ENCODE measurements around the gene FAM3D.

The FAM3D gene

DNA sequence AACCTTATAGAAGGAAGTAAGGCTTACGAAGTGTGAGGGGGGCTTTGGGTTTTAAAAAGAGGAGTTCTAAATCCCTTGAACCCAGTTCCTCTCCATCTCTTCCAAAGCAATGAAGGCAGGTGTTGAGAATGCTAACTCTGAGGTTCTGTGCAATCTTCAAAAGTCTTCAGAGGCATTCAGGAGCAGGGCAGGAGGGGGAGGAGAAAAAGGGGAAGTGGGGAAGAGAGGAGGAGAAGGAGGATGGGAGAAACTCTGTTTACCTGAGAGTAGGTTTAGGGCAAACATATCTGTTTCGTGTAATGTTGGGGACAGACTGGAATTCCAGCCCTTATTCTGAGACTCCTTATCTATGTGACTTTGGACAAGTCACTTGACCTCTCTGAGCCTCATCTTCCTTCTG lies 36.9 kb downstream of the FAM3D start:
- Histone ChIP-seq H3K36me3 (ENCODE audit: insufficient read depth) (no peaks in the 10 kb centered on the region), H4K20me1 (ENCODE audit: insufficient read depth) (no peaks in the 10 kb centered on the region), H3K4me2 (no peak overlapping the region), H3K4me1 (ENCODE audit: low read depth, poor library complexity, severe bottlenecking) (peaks cover 4% of the 10 kb centered on the region), H3K27ac (no peak overlapping the region), H3K9ac (no peak overlapping the region), H2AFZ (ENCODE audit: low read depth) (no peak overlapping the region), H3K27me3 (ENCODE audit: insufficient read depth, low read depth) (no peaks in the 10 kb centered on the region), H3K4me3 (IDR thresholded peaks at IDR 0.05; ENCODE audit: insufficient read depth, low read depth, low read length) (no peak overlapping the region), H3K79me2 (ENCODE audit: insufficient read depth, low read depth) (no peaks in the 10 kb centered on the region)
- TF ChIP-seq, protein P1, sequence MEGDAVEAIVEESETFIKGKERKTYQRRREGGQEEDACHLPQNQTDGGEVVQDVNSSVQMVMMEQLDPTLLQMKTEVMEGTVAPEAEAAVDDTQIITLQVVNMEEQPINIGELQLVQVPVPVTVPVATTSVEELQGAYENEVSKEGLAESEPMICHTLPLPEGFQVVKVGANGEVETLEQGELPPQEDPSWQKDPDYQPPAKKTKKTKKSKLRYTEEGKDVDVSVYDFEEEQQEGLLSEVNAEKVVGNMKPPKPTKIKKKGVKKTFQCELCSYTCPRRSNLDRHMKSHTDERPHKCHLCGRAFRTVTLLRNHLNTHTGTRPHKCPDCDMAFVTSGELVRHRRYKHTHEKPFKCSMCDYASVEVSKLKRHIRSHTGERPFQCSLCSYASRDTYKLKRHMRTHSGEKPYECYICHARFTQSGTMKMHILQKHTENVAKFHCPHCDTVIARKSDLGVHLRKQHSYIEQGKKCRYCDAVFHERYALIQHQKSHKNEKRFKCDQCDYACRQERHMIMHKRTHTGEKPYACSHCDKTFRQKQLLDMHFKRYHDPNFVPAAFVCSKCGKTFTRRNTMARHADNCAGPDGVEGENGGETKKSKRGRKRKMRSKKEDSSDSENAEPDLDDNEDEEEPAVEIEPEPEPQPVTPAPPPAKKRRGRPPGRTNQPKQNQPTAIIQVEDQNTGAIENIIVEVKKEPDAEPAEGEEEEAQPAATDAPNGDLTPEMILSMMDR (conservative IDR thresholded peaks at IDR 0.05; ENCODE audit: low read depth, low read length), result no peak

DNA sequence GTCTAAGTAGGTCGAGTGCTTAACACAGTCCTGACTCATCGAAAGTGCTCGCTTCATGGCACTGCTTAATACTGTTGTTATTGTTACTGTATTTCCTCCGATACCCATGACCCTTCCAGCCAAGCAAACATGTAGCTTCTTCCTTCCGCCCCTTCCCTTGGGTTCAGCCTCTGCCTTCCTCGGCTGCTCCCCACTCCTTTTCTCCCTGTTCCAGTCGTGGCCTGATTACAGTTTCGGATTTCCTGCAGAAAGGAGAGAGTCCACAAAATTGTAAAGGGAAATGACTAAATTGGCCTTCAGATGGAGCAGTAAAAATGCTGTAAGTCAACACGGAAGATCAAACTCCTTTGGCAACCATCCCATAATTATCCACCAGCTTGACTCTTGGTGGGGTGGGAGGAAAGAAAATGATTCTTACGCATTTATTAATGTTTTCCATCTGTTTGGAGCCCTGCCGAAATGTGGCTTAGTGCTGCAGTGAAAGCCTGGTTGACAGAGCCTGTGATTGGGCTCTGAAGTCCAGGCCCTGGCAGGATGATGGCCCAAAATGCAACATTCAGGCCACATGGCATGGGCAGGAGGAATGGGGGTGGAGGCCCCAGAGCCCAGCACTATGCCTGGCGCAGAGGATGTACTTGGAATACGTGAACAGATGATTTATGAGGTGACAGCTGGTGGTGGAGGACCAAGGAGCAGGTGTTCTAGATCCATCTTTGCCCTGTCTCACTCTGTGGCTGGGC lies 37.6 kb downstream of the FAM3D start:
- no peak overlapping the region for H3K4me2 ChIP-seq
- H3K4me3 ChIP-seq (IDR thresholded peaks at IDR 0.05; ENCODE audit: insufficient read depth, low read depth, low read length), result no peak overlapping the region
- H3K9ac ChIP-seq, result no peak overlapping the region
- no peaks in the 10 kb centered on the region for H3K79me2 ChIP-seq (ENCODE audit: insufficient read depth, low read depth)
- no peak overlapping the region for H3K27ac ChIP-seq
- H4K20me1 ChIP-seq (ENCODE audit: insufficient read depth), result no peaks in the 10 kb centered on the region
- TF ChIP-seq, protein P1 (conservative IDR thresholded peaks at IDR 0.05; ENCODE audit: low read depth, low read length), result no peak
- no peaks in the 10 kb centered on the region for H3K36me3 ChIP-seq (ENCODE audit: insufficient read depth)
- no peaks in the 10 kb centered on the region for H3K27me3 ChIP-seq (ENCODE audit: insufficient read depth, low read depth)
- no peak overlapping the region for H2AFZ ChIP-seq (ENCODE audit: low read depth)
- H3K4me1 ChIP-seq (ENCODE audit: low read depth, poor library complexity, severe bottlenecking), result peaks cover 4% of the 10 kb centered on the region

GRCh38 chr3:58627941-58628340 lies 38.6 kb downstream of the FAM3D start:
- no peaks in the 10 kb centered on the region for H3K27me3 ChIP-seq (ENCODE audit: insufficient read depth, low read depth)
- no peaks in the 10 kb centered on the region for H3K79me2 ChIP-seq (ENCODE audit: insufficient read depth, low read depth)
- no peaks in the 10 kb centered on the region for H3K36me3 ChIP-seq (ENCODE audit: insufficient read depth)
- TF ChIP-seq, protein P1 (conservative IDR thresholded peaks at IDR 0.05; ENCODE audit: low read depth, low read length), result no peak
- no peak overlapping the region for H3K9ac ChIP-seq
- no peak overlapping the region for H3K4me2 ChIP-seq
- H2AFZ ChIP-seq (ENCODE audit: low read depth), result no peak overlapping the region
- H3K4me1 ChIP-seq (ENCODE audit: low read depth, poor library complexity, severe bottlenecking), result peaks cover 4% of the 10 kb centered on the region
- H3K4me3 ChIP-seq (IDR thresholded peaks at IDR 0.05; ENCODE audit: insufficient read depth, low read depth, low read length), result no peak overlapping the region
- no peak overlapping the region for H3K27ac ChIP-seq
- H4K20me1 ChIP-seq (ENCODE audit: insufficient read depth), result no peaks in the 10 kb centered on the region

- H3K27me3 ChIP-seq (ENCODE audit: insufficient read depth, low read depth), result no peaks in the 10 kb centered on the region
- H2AFZ ChIP-seq (ENCODE audit: low read depth), result no peak overlapping the region
- H3K79me2 ChIP-seq (ENCODE audit: insufficient read depth, low read depth), result no peaks in the 10 kb centered on the region
- H3K4me1 ChIP-seq (ENCODE audit: low read depth, poor library complexity, severe bottlenecking), result peaks cover 4% of the 10 kb centered on the region
- TF ChIP-seq, protein P1 (conservative IDR thresholded peaks at IDR 0.05; ENCODE audit: low read depth, low read length), result no peak
- H3K9ac ChIP-seq, result no peak overlapping the region
- H3K4me3 ChIP-seq (IDR thresholded peaks at IDR 0.05; ENCODE audit: insufficient read depth, low read depth, low read length), result no peak overlapping the region
- no peak overlapping the region for H3K4me2 ChIP-seq
- H3K27ac ChIP-seq, result no peak overlapping the region
- H4K20me1 ChIP-seq (ENCODE audit: insufficient read depth), result no peaks in the 10 kb centered on the region
- H3K36me3 ChIP-seq (ENCODE audit: insufficient read depth), result no peaks in the 10 kb centered on the region
Observed at GRCh38 chr3:58627570-58627885, 39.0 kb downstream of the FAM3D start.
